Right ventricle myocardium superior (tissue), 1 donor: Measurements from ENCODE around the gene PIK3R6. TPM values are rescaled to one million over a fixed set of nuclear protein-coding genes. Genes with fewer than 3 reads are reported as not detected.

ENCODE experiments used
- ATAC-seq: fragments of 200-7000 bp; cut with Tn5 transposase; one replicate; pipeline ENCODE4 v1.9.1; 2020; ENCODE audit warnings: mild to moderate bottlenecking; ENCODE audit not compliant: poor library complexity
- DNase-seq: peaks from one replicate; pipeline ENCODE4 v3.0.0-alpha.2; 2020
- intact Hi-C: fragments of 100-400 bp; cut with DNase I; formaldehyde crosslinking; loops from one replicate; pipeline ENCODE4 v1.11.2; 2022
- total RNA-seq: library from RNA; stranded (reverse); fragmentation: NEBNext Ultra II Directional; extraction: Animal tissue kit (Norgen Biotek cat#: 25700); gene quantifications from one replicate; pipeline ENCODE4 v1.2.1, GENCODE V29; 2021
- donor health status: DM: no; HTN: yes; CAD: no; lungs with severe emphysema.

Gene PIK3R6
- total RNA-seq, 1 donor from 2014 or later: 0.78 TPM

DNA sequence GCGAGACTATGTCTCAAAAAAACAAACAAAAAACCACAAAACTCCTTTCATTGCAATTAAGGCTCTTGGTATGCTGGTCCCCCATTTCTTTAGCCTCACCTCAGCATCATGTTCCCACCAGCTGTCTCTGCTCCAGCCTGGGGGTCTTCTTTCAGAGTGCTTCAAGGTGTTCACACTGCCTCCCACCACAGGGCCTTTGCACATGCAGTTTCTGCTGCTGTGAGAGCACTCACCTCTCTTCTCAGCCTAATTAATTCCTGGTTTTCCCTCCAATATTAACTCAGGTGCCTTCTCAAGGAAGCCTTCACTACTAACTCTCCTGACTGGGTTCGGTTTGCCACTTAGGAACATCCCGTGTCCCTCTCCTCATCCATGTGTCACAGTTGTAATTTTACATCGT is 15.9 kb upstream of the PIK3R6 start:
- ATAC-seq: no peak
- intact Hi-C loops: no loop called here
- no peak for DNase-seq

DNA sequence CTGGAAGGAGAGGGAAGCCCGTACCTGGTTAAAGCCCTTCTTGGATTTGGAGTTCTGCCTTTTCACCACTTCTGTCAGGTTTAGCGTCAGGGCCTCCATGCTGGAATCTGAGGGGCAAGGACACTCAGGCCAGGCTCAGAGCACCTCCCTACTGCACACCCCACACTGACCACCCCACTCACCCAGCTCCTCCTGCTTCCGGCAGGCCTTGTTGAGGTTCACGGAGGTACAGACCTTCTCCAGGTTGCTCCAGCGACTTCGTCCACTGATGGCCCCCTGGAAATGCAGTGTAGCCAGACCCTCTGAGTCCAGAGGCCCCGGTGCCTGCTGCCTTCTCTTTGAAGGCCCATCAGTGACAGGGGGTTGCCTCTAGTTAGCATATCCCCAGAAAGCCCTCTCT is 14.1 kb upstream of the PIK3R6 start:
- intact Hi-C loops: no loop called here
- DNase-seq: no peak
- ATAC-seq: no peak

DNA sequence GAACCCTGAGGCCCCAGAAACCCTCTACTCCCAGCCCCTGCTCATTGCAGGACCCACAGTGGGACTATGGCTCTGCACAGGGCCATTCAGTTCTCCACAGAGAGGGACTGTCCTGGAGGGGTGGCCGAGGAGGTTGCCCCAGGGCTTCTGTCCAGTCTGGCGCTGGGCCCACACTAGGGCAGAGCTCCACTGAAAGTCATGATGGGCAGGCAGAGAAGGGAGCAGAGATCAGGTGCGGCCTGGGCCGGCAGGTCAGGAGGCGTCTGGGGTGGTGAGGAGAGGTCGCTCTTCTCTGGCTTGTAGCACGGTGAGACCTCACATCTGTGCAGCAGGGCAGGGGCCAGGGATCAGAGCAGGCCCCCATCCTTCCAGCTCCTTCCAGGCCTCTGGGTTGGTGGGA is 13.0 kb upstream of the PIK3R6 start:
- DNase-seq (no peak), ATAC-seq (no peak)
- intact Hi-C loops: no loop called here

DNA sequence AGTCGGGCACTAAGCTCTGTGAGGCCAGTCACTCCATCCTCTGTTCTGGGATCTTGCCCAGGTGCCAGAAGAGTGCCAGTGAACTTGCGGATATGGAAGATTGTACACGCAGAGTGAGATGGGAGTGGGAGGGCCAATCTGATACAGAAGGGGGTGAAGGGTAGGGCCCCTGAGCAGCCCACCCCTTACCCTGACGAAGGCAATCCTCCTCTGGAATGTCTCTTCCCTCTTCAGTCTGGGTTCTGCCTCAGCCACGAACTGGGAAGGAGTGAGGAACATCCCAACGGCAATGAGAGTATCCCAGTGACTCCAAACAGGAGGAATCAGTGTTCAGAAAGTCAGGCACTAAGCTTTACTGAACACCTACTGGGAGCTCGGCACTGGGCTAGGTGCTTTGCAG is 11.9 kb upstream of the PIK3R6 start:
- DNase-seq: no peak
- intact Hi-C loops: no loop called here
- ATAC-seq: no peak

DNA sequence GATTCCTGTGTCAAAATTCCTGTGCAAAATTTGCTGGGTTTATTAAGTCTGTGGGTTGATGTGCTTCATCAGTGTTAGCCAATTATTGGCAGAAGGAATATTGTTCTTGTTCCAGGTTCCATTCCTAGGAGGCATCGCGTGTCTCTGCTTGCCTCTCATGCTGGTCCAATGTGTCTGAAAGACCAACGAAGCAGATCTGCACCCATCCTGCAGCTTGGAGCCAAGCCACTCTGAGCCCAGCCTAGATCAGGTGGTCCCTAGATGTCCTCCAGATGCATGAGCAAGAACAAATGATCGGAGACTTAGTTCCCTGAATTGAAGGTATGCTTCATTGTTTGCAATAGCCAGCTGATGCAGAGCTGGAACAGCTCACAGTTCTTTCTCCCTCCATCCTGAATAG is 10.5 kb upstream of the PIK3R6 start:
- DNase-seq (no peak), ATAC-seq (no peak)
- intact Hi-C loops: no loop called here

DNA sequence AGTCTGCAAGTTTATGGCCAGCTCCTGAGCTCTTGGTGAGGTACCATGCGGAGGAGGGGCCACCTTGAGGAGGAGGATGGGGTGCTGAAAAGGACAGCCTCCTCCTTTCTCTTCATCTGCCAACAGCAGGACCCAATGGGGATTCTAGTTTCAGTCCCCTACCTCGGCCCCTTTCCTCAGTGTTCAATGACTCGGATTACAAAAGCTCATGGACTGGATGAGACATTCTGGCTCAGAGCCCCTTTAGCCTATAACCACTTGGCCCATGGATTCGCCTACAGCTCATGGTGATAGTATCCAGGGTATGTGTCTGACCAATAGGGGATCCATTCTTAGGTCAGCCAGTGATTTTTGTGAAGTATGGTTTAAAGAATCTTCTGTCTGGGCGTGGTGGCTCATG is 8.5 kb upstream of the PIK3R6 start:
- intact Hi-C loops: no loop called here
- ATAC-seq (no peak), DNase-seq (no peak)

DNA sequence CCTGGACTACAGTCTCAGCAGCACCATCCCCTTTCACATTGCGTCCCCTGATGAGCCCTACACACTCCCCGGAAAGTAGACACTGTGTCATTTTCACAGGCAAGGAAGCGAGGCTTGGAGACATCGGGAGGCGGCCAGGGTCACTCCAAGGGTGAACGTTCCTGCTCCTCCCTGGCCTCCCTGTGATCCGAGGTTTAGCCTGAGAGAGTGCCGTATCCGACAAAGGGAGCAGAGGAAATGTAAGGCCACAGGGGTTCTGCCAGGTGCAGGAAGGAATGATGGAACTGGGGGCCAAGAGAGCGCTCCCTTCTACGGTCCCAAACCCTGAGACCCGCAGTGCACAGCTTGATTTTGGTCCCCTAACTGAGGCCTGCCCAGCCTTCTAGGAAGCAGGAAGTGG is 8.0 kb upstream of the PIK3R6 start:
- intact Hi-C loops: no loop called here
- ATAC-seq: no peak
- DNase-seq: no peak

DNA sequence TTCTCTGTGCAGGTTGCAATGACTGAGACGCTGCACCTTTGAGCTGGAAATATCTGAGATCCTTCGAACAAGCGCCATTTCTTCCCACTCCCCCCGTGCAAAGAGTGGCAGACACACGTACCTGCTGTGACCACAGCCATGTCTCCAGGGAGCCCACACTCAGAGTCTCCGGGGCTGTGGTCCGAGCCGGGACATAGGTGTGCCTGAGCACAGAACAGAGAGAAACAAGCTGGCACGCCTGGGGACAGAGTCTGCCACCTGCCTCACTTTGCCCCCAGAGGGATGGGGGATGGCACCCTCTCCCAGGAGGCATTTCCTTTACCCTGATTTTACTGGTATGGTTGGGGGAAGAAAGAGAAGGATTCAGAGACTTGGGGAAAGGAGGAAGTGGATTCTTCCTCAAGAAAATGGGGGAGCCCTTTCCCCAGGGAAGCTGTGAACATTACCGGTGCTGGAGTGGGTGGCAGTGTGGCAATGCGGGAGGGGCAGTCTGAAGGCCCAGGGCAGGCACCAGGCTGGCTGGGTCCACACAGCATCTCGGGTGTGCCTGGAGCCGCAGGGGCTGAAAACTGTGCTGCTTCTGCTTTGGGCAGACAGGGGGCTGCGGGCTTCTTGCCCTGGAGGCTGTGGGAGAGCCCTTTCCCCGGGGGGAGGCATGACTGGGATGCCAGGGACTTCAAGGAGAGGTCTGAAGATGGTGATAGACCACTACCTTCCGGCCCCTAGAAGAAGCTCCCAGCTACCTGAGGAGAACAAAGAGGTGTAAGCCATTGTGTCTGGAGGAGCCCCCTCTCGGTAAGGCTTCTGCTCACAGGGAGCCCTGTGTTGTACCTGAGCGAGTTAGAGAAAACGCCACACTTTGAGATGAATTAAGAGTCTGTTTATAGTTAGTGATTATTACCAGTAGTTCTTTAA is 6.6 kb upstream of the PIK3R6 start:
- no peak for DNase-seq
- ATAC-seq: no peak
- intact Hi-C loops: no loop called here

DNA sequence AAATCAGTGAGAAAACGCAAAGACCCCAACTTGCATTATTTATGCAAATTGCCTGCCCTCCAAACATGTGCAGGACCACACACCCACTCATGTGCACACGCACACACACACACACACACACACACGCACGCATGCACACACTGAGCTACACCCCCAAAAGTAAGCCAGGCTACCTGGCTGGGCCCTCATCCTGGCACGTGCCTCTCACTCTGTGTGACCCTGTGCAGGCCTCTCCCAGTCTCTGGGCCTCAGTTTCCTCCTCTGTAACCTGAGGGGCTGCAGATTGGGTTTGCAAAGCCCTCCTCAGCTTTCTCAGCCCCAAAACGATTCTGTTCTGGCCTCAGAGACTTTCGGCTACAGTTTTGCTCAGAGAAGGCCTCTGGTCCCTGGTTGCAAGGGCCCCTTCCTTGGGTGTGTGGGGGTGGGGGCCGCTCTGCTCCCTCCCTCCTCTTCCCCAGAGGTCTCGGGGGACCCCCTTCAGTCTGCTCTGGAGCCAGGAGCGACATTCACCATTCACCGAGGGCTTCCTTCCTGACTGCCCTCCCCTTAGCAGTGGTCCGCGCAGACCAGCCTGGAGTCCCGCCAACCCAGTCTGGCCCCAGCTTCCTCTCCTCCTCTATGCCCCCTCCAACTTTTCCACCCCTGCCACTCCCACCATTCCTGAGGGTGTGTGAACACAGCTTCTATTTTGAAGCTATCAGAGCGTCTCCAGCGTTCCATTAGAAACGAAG is 5.4 kb upstream of the PIK3R6 start:
- ATAC-seq (no peak), DNase-seq (no peak)
- intact Hi-C loops: no loop called here

DNA sequence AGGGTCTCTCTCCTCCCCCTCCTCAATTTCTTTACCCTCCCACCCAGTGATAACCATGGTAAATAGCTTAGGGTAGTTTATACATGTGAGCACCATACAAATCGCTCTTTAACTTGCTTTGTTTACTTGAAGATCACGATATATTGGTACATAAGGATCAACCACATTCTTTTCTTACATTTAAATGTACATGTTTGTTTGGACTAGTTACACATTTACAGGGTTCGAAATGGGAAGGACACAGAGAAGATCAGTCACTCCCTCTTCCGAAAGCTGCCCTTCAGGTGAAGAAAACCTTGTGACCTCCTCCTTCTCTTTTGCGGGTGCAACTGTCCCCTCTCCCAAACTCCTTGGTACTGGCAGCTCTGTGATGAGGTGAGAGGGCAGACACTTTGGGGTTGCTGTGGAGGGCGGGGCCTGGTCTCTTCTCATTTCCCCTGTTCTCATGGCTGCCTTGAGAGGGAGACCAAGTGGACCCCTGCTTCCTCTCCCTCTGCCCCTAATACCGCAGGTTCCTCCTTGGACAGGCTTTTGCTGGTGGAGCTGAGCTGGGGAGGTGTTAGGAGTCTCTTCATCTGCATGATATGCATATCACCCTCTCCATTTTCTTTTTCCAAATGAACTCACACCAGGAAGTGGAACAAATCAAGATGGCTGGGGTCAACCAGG is 4.7 kb upstream of the PIK3R6 start:
- ATAC-seq: no peak
- DNase-seq: no peak
- intact Hi-C loops: no loop called here

DNA sequence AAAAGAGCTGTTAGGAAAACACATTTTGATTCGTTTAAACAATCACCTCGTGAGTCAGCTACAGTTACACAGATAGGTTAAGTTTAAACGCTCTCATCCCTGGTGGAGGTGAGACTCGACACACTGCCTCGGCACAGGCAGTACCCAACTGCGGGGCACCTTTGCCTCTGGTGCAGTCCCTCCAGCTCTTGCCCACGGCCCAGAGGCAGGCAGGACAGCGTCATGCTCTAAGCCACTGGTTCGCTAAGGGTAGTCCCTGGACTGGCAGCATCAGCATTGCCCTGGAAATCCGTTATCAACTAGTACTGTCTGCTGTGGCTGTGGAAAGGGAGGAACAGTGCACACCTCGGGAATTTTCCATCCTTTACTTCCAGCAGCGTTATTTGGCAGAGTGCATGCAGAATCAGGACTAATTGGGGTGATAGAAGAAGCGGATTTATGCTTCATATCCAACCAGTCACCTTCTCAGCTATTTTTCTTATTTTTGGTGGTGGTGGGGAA is 3.7 kb upstream of the PIK3R6 start:
- intact Hi-C loops: no loop called here
- ATAC-seq (no peak), DNase-seq (no peak)

DNA sequence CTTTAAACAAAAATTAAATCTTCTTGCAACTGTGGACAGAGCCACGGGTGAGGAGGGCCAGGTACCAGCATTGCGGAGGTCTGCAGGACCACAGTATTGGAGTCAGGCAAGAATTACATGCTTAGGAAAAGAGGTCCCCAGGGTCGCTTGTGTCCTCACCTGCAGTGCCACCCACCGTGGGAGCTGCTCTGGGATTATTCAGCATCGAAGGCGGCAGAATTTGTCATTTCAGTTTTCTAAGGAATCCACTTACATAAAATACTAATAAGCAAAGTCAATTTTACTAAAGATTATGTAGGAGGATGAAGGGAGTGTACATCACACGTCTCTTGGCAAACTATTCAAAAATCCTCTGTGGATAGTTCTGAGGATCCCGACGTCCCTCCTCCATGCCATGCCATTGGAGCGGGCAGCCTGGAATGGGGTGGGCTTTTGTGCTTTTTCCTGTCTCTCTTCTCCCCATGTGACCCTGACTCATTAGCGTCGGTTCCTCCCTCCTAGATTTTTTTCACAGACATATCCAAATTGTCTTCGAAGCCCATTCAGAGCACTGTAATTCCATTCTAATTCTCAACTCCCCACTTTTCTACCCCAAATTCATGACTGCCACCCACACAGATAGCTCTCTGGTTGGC is 3.0 kb upstream of the PIK3R6 start:
- ATAC-seq (no peak), DNase-seq (no peak)
- intact Hi-C loops: no loop called here

DNA sequence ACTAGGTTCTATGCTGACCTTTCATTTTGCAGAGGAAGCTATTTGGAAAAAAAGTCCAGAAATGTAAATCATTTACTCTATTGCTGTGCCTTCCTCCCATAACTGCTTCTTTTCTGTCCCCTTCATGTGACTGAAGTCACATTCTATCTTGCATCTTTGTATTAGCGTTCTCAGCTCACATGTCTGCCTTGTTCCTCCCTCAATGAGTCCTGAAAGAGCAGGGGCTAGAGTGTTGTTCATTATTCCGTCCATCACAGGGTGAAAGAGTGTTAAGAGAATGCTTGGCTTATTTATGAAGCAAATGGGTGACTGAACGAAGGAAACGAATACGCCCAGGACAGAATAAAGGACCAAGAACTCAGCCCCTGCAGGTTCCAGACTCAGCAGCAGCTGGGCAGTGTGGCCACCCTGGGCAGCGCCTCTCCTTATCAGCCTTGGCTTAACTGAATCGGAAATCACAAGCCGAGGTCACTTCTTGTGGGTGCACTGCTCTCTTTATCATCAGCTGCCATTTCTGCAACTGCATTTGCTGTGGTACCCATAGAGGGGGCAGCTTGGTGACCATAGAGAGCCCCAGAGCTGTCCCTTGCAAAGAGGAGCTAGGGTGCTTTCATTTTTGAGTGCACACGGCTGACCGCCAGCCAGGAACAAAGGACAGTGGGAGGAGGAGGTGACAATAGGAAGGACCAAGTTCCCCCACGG is 1.8 kb upstream of the PIK3R6 start:
- intact Hi-C loops: no loop called here
- ATAC-seq (peak; percentile 43), DNase-seq (no peak)

DNA sequence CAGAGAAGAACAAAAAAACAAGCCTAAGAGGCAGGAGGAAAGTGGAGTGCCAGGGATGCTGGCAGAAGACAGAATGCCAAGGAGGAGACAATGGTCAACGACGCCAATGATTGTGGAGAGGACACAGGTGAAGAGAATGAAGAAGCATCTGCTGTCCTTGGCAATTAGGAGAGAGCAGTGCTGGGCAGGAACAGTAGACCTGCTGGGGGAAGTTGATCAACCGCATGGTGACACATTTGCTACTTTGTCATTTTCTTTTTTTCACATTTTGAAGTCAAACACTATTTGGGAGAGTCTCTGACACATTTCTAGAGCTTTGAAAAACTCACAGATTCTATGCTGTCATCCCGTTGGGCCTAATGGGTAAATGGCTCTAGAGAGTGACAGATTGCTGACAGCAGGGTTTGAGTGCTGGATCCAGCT is 1.1 kb upstream of the PIK3R6 start:
- ATAC-seq (no peak), DNase-seq (no peak)
- intact Hi-C loops: no loop called here

DNA sequence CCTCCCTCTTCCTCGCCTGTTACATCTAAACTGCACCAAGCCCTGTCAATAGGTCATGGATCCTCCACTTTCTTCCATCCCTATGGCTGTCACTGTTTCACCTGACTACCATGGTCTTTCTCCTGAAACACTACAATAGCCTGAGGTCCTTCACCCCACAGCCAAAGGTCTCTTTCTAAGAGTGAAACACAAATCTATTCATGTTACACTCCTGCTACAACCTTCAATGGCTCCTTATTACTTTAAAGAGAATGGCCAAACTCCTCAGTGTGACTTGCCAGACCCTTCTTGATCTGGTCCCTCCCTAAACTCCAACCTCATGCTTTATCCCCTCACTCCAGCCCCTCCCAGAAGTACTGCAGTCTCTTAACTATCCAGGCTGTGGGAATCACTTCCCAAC is 618 bp upstream of the PIK3R6 start:
- DNase-seq (no peak), ATAC-seq (no peak)
- intact Hi-C loops: no loop called here

DNA sequence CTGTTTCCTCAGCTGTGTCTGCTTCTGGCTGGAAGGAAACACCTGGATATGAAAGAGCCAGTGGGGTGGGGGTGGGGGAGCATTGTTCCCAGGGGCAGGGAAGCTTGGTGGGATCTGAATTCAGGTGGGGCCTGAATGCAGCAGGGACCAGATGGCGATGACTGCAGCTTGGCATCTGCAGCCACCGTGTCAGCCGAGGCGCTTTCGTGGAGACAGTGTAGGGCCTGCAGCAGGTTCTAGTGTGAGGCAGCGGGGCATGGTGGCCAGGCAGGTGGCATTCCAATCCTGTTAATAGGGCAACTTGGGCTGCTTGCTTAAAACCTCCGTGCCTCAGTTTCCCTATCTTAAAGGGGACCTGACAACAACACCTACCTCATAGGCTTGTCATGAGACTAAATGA is 1.7 kb downstream of the PIK3R6 start:
- intact Hi-C loops: no loop called here
- DNase-seq: no peak
- ATAC-seq: no peak

DNA sequence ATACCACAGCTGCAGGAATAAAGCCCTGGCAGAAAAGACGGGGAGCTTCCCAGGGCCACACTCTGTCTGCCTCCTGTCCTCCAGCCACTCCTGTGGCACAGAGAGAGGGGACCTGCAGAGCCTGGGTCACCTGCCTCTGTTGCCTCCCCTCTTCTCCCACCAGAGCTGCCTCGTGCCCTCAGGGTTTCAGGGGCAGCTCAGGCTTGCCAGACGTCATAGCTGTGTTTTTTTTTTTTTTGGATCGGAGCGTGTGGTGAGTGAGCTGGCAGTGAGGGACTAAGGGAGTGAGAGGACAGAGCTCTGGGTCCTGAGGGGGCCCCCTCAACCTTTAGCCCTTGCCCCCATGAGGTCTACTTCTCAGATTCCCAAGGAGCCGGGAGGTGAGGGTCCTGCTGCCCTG is 2.1 kb downstream of the PIK3R6 start:
- ATAC-seq (no peak), DNase-seq (no peak)
- intact Hi-C loops: no loop called here

DNA sequence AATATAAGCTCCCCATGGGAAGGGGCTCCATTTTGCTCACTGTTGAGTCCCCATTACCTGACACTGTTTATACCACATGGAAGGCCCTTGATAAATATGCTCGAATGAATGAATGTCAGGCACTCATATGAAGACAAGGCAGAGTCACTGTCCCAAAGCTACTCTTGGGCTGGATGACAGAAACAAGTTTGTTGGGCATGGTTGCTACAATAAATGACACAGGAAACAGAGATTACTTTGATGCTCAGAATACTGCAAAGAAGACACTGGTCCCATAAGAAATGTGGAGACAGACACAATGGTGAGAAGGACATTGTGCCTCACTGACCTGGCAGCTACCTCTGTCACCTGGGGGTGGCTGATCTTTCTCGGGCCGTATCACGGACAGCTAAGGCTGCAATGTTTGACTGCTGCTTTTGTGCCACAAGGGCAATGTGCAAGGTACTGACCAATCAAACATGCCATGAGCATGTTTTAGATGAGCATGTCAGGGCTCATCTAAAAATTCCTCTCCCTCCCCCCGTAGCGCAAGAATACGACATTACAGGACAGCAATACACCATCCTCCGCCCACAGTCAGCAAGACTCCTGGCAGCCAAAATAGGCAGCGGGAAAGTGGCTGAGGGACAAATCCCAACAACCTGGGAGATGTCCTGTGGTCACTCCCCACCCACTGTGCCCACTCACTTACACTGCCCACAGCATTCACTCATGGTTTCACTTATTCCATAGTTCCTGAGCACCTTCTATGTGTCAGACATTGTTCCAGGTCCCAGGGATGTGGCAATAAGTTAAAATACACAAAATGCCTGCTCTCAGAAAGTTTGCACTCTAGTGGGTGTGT is 5.0 kb downstream of the PIK3R6 start:
- ATAC-seq: no peak
- intact Hi-C loops: no loop called here
- no peak for DNase-seq
